Measurements from ENCODE around the gene EIF5. TPM values are rescaled to one million over a fixed set of nuclear protein-coding genes. Genes with fewer than 3 reads are reported as not detected.
A peak's percentile ranks its signal among the peaks of the same experiment; 100 is the strongest.

EIF5 gene
- total and polyA plus RNA-seq, 2 of the 4 experiments (the other 2 are of a cell fraction) = 181 to 241 TPM

GRCh38 chr14:103340480-103341212 is 6.6 kb downstream of the EIF5 start:
- Histone ChIP-seq H3K27ac (ENCODE audit: insufficient read depth, low read length) (no peak overlapping the region), H4K5ac (ENCODE audit: low read depth, low read length) (no peak overlapping the region), H3K4me3 (ENCODE audit: insufficient read depth, low read depth, low read length) (no peak overlapping the region), H4K8ac (ENCODE audit: low read depth in 2 of 2, low read length in 2 of 2) (no peak overlapping the region), H2BK120ac (ENCODE audit: low read depth, low read length) (no peak overlapping the region), H3K9me1 (ENCODE audit: insufficient read depth, low read length) (peaks cover 10% of the 10 kb centered on the region), H3K79me1 (ENCODE audit: low read depth in 1 of 2, low read length in 2 of 2) (peaks cover 44 to 72% of the 10 kb centered on the region in 2 experiments), H2AFZ (replicated peaks; ENCODE audit: low read length, poor library complexity) (no peak overlapping the region), H3K9ac (ENCODE audit: low read depth, low read length) (no peak overlapping the region), H3K14ac (replicated peaks; ENCODE audit: low read depth, low read length) (no peak overlapping the region), H3K23ac (ENCODE audit: low read depth, low read length) (no peak overlapping the region), H2BK20ac (ENCODE audit: low read depth, low read length) (no peak overlapping the region), H3K4me2 (ENCODE audit: low read depth, low read length) (no peak overlapping the region), H3K56ac (ENCODE audit: extremely low read depth, insufficient read depth, low read length) (no peak overlapping the region), H3K4ac (ENCODE audit: low read depth, low read length) (no peak overlapping the region), H2BK15ac (ENCODE audit: low read depth, low read length) (no peak overlapping the region), H2AK9ac (replicated peaks; ENCODE audit: low read depth, low read length, poor library complexity) (no peak overlapping the region), H2BK5ac (ENCODE audit: low read depth, low read length, poor library complexity, severe bottlenecking) (no peak overlapping the region), H4K20me1 (ENCODE audit: insufficient read depth, low read length) (peaks cover 66% of the 10 kb centered on the region), H4K91ac (ENCODE audit: insufficient read depth, low read depth, low read length) (no peak overlapping the region), H3K18ac (ENCODE audit: low read depth, low read length) (no peak overlapping the region), H3K4me1 (ENCODE audit: control insufficient read depth, insufficient read depth, low read length) (no peaks in the 10 kb centered on the region), H3K36me3 (ENCODE audit: control insufficient read depth, insufficient read depth, low read length) (peaks cover 81% of the 10 kb centered on the region), H3K9me3 (ENCODE audit: control insufficient read depth, insufficient read depth, low read length) (no peaks in the 10 kb centered on the region), H2AK5ac (ENCODE audit: low read depth, low read length) (no peak overlapping the region), H3K27me3 (ENCODE audit: control insufficient read depth, insufficient read depth, low read length) (no peaks in the 10 kb centered on the region)
- ATAC-seq (ENCODE audit: low read depth) (no peak), DNase-seq (no peak)
- dilution Hi-C loops (cut with HindIII; ENCODE audit: low sequenced_read_pairs, unreplicated experiment) (no loop called here), in situ Hi-C loops (cut with MboI; ENCODE audit: low sequenced_read_pairs) (no loop called here), intact Hi-C loops (cut with micrococcal nuclease) (no loop called here)
- BruUV-seq (replicated peaks) = no TSS peak
- ChIA-PET POLR2A (ENCODE audit: unreplicated experiment) (interaction anchor here (0.6 kb wide), 1 partner anchor 9 kb away, joined by 10 read pairs; no protein-coding TSS in a partner anchor), CTCF (interaction anchor here (1.2 kb wide), 1 partner anchor 53 kb away, joined by 3 read pairs; no protein-coding TSS in a partner anchor)
- WGBS, 2 experiments (ENCODE audit: extremely low coverage in 2 of 2, insufficient read length in 1 of 2) = no CpG with 5 or more reads among the region's 6 CpGs
- TF ChIP-seq USF2 (IDR thresholded peaks at IDR 0.05; ENCODE audit: low read depth, low read length) = no peak
- no peak for TF ChIP-seq MAFK (IDR thresholded peaks at IDR 0.05; ENCODE audit: low read depth, low read length)
- peak; percentile 8; the same call in 1 of the 2 replicates for TF ChIP-seq CEBPB (IDR thresholded peaks at IDR 0.05; ENCODE audit: low read depth, low read length)
- no peak for TF ChIP-seq RCOR1 (IDR thresholded peaks at IDR 0.05; ENCODE audit: insufficient replicate concordance, low read length)
- 0 out of 2 replicates have a peak, but pooled peaks have one; percentile 26 for TF ChIP-seq POLR2A (IDR thresholded peaks at IDR 0.05; ENCODE audit: low read depth, low read length)
